GM19397 (cell line): ENCODE measurements around the gene RPUSD4.

Experiments used
- ATAC-seq: cut with Tn5 transposase; IDR thresholded peaks from one replicate; pipeline ENCODE4 v1.9.1; 2021; ENCODE audit warnings: mild to moderate bottlenecking, moderate library complexity; ENCODE audit not compliant: unreplicated experiment

The RPUSD4 gene

GRCh38 chr11:126159719-126160344, 51.6 kb downstream of the RPUSD4 start:
- ATAC-seq, result no peak

- no peak for ATAC-seq
Observed at GRCh38 chr11:126158054-126158791, 53.2 kb downstream of the RPUSD4 start.

GRCh38 chr11:126157326-126158030, 54.0 kb downstream of the RPUSD4 start:
- no peak for ATAC-seq

- no peak for ATAC-seq
Observed at GRCh38 chr11:126156814-126157213, 54.6 kb downstream of the RPUSD4 start.

- ATAC-seq, result no peak
Observed at GRCh38 chr11:126155402-126156187, 55.9 kb downstream of the RPUSD4 start.

GRCh38 chr11:126154691-126155090, 56.8 kb downstream of the RPUSD4 start:
- no peak for ATAC-seq

GRCh38 chr11:126153972-126154371, 57.5 kb downstream of the RPUSD4 start:
- no peak for ATAC-seq

- ATAC-seq, result no peak
Observed at GRCh38 chr11:126153006-126153405, 58.4 kb downstream of the RPUSD4 start.

GRCh38 chr11:126152586-126152985, 58.9 kb downstream of the RPUSD4 start:
- no peak for ATAC-seq

GRCh38 chr11:126152152-126152551, 59.3 kb downstream of the RPUSD4 start:
- no peak for ATAC-seq
